Neutrophil (primary cell): ENCODE data around the gene KLF13.

Experiments used
- H3K27ac ChIP-seq: fragments of 200-600 bp; sonication (generic); 2 replicates; pipeline ENCODE4 v1.5.1; 2016; ENCODE audit warnings: mild to moderate bottlenecking, moderate library complexity
- H3K27me3 ChIP-seq: fragments of 200-600 bp; sonication (generic); 2 replicates; pipeline ENCODE4 v1.6.0; 2016; ENCODE audit warnings: mild to moderate bottlenecking
- H3K36me3 ChIP-seq: fragments of 200-600 bp; sonication (generic); 2 replicates; pipeline ENCODE4 v1.5.1; 2017
- H3K4me1 ChIP-seq, 2 experiments: fragments of 200-600 bp in 1 of 2; sonication (generic) in 1 of 2; 1 replicate in 1 of 2; 2 replicates in 1 of 2; pipeline versions ENCODE4 v1.5.1 to v1.6.1; 2013 to 2016; ENCODE audit warnings: low read depth in 1 of 2, low read length in 1 of 2, mild to moderate bottlenecking in 1 of 2, moderate library complexity in 1 of 2; ENCODE audit not compliant: control insufficient read depth in 1 of 2, insufficient read depth in 1 of 2
- H3K4me3 ChIP-seq, 2 experiments: fragments of 200-600 bp in 1 of 2; sonication (generic) in 1 of 2; 1 replicate in 1 of 2; 2 replicates in 1 of 2; pipeline ENCODE4 v1.5.1; 2013 to 2016; ENCODE audit warnings: low read depth in 1 of 2, low read length in 1 of 2, mild to moderate bottlenecking in 1 of 2, moderate library complexity in 1 of 2
- H3K9me3 ChIP-seq: fragments of 200-600 bp; sonication (generic); 2 replicates; pipeline ENCODE4 v1.5.1; 2016
- TF ChIP-seq, protein P1 (sequence below): fragments of 200-600 bp; sonication (generic); IDR thresholded peaks from 2 replicates; pipeline ENCODE4 v1.5.1; 2016; ENCODE audit warnings: antibody characterized with exemption

The KLF13 gene

DNA sequence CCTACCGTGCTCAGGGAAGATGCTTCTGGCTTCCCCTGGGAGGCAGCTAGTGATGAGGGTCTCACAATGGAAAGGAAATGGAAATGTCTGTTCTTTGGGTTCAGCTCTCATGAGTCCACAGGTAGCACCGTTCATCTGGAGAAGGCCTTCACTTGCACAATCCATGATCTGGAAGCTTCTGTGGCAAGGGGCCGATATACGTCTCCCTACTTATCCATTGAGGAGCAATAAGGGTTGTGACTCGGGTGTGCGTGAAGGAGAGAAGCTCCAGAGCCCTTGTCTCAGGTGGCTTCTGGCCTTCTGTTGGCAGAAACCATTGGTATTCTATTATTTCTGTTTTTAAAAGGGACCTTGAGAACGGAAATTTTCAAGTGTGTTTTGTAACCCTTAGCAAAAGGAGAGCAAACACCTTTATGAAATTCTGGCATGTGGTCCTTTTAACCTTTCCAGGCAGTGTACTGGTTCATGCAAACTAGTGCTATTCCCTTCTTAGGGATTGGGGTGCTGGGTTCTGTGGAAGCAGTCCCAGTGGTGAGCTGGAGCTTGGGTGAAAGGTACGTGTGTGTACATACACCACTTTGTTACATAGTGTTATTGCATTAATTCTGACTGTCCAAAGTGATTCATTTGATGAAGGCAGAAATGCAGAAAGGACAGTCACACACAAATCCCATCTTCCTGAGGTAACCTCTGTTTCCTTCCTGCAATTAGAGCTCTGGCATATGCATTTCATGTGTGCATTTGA, 32.5 kb downstream of the KLF13 start:
- Histone ChIP-seq H3K27me3 (no peaks in the 10 kb centered on the region), H3K27ac (peak overlapping the region; percentile 95), H3K9me3 (no peaks in the 10 kb centered on the region), H3K4me1 (peaks cover 95 to 100% of the 10 kb centered on the region in 2 experiments), H3K36me3 (peaks cover 15% of the 10 kb centered on the region), H3K4me3 (peak overlapping the region; percentile 58 to 66)
- TF ChIP-seq, protein P1, sequence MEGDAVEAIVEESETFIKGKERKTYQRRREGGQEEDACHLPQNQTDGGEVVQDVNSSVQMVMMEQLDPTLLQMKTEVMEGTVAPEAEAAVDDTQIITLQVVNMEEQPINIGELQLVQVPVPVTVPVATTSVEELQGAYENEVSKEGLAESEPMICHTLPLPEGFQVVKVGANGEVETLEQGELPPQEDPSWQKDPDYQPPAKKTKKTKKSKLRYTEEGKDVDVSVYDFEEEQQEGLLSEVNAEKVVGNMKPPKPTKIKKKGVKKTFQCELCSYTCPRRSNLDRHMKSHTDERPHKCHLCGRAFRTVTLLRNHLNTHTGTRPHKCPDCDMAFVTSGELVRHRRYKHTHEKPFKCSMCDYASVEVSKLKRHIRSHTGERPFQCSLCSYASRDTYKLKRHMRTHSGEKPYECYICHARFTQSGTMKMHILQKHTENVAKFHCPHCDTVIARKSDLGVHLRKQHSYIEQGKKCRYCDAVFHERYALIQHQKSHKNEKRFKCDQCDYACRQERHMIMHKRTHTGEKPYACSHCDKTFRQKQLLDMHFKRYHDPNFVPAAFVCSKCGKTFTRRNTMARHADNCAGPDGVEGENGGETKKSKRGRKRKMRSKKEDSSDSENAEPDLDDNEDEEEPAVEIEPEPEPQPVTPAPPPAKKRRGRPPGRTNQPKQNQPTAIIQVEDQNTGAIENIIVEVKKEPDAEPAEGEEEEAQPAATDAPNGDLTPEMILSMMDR: no peak

DNA sequence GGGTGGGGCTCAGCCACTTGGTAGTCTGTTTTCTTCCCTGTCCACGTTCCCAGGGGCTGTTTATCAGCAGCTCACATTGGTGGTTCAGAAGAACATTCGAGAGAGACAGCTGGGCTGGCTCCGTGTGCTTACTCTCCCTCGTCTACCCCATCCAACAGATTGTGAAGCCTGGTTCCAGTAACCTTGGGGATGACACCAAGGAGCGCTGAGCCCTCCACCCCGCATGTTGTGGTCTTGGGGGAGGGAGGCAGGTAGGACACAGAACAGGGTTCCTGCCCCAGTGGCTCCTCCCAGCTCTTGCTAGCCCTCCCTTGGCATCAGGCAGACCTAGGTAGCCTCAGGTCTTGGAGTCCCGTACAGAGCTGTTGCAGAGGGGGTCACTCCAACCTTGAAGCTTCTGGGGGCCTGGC, 33.1 kb downstream of the KLF13 start:
- H3K27me3 ChIP-seq: no peaks in the 10 kb centered on the region
- H3K4me3 ChIP-seq: peak overlapping the region; percentile 58 to 66
- TF ChIP-seq, protein P1: no peak
- H3K4me1 ChIP-seq: peaks cover 98 to 100% of the 10 kb centered on the region in 2 experiments
- peaks cover 10% of the 10 kb centered on the region for H3K36me3 ChIP-seq
- H3K9me3 ChIP-seq: no peaks in the 10 kb centered on the region
- H3K27ac ChIP-seq: peak overlapping the region; percentile 95

DNA sequence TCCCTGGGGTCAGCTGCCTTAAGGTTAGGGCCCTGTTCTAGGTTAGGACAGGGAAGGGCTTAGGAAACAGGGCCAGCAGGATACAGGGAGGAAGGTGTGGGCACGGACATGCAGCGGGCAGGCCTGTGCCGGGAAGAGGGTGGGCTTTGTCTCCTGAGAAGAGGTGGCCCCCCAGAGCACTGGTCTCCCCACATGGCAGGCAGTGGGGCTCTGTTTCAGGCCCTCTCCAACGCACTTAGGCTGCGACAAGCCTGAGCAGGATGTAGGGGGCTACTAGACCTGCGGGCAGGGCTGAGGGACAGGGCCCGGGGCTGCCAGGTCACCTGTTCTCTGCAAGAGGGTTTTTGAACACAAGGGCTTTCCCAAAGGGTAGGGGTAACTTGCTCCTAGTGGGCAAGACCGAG, 33.5 kb downstream of the KLF13 start:
- TF ChIP-seq, protein P1: no peak
- Histone ChIP-seq H3K4me1 (peaks cover 99 to 100% of the 10 kb centered on the region in 2 experiments), H3K4me3 (peak overlapping the region; percentile 58 to 66), H3K27me3 (no peaks in the 10 kb centered on the region), H3K36me3 (peaks cover 6% of the 10 kb centered on the region), H3K27ac (peak overlapping the region; percentile 95), H3K9me3 (no peaks in the 10 kb centered on the region)

DNA sequence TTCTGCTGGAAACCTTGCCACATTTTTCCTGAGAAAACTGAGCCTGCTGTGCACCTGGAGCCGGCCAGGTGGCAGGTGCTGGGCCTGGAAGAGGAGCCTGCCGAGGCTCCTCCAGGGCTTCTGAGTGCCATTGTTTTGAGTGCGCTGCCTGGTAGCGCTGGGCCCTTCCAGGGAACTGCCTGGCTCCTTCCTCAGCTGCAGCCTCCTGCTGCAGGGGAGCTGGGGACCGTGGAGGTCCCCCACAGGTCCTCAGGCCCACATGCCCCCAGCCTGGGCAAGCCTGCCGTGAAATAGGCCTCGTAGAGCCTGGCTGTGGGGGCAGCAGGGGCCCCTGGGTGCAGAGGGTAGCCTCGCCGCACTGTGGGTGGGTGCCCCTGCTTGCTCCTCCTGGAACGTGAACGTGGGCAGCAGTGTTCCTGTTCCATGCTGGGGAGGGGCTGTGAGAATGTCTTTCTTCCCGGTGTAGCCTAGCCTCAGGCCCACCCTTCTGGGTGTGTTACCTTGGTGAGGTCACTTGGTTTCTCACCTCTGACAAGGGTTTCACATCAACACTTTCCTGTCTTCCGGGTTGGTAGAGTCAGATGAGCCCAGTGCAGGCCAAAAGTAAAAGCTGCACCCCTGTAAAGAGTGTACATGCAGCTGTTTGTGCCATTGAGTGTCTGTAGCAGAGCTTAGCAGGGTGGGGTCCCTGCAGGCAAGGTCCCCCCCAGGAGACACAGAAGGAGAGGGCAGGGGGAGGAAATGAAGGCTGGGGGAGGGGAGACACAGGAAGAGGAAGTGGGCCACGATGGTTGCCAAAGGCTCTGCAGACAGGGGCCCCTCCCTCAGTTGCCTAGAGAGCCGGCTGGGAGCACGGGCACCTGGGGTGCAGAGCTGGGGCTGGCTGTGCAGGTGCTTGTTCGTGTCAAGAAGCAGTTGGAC, 34.5 kb downstream of the KLF13 start:
- Histone ChIP-seq H3K27me3 (no peaks in the 10 kb centered on the region), H3K27ac (peak overlapping the region; percentile 95), H3K9me3 (no peaks in the 10 kb centered on the region), H3K36me3 (no peaks in the 10 kb centered on the region), H3K4me3 (peak overlapping the region; percentile 58 to 66), H3K4me1 (peaks cover 100% of the 10 kb centered on the region in 2 experiments)
- TF ChIP-seq, protein P1: no peak

DNA sequence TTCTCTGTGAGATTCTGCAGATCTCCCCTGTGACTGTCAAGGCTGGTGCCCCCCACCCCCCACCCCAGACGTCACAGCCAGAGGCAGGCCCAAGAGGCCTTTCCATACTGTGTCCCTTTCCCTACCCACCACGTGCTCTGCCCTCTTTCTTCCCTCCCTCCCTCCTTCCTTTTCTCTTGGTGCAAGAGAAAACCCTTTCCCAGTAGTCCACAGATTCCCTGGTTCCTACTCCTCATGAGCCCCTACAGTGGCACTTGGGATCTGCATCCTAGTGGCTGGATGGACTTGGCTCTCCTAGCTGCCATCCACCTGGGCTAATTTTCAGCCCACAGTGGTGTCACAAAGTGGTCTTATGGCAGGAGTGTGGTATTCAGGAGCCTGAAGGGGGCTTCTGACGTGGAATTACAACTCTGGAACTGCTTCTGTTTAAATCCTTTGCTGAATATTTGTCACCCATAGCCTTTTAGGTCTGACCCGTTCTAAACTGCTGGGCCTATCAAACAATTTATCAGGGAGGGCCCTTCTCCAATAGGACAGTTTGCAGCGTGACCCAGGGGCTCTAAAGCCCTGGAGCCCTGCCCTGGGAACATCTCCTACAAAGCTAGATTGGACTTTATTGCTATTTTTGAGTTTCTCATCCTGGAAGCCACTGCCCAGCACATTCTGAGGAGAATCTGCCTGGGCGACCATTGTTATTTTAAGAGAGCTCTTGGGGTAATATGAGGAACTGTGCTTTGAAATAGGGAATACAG, 35.3 kb downstream of the KLF13 start:
- H3K4me1 ChIP-seq: peaks cover 100% of the 10 kb centered on the region in 2 experiments
- TF ChIP-seq, protein P1: no peak

More for the DNA sequence above, 35.3 kb downstream of the KLF13 start:
- no peaks in the 10 kb centered on the region for H3K27me3 ChIP-seq
- H3K36me3 ChIP-seq: no peaks in the 10 kb centered on the region
- H3K27ac ChIP-seq: peak overlapping the region; percentile 95
- H3K9me3 ChIP-seq: no peaks in the 10 kb centered on the region
- peak overlapping the region; percentile 58 to 66 for H3K4me3 ChIP-seq
